OCI-LY3 (cell line): Measurements from ENCODE around the gene BTG1.
"Not testable (repeated sequence)": the region's sequence is repeated elsewhere in the genome, so short reads cannot be mapped to it uniquely, and the experiment has no call there.

Source experiments
- H2AFZ ChIP-seq: fragments of 200-600, 300-600 bp; shearing (Covaris generic); 2 replicates; pipeline ENCODE4 v1.6.0; 2014; ENCODE audit warnings: antibody characterized with exemption, low read depth, low read length
- H3K27ac ChIP-seq: fragments of 200-600, 300-600 bp; sonication (generic); 2 replicates; pipeline ENCODE4 v1.5.1; 2014; ENCODE audit warnings: mild to moderate bottlenecking, low read length, moderate library complexity, mixed read lengths
- H3K27me3 ChIP-seq: fragments of 200-600, 300-600 bp; sonication (generic); 2 replicates; pipeline ENCODE4 v1.6.1; 2014; ENCODE audit warnings: low read depth, low read length, mixed read lengths
- H3K36me3 ChIP-seq: fragments of 200-600, 300-600 bp; sonication (generic); replicated peaks from 2 replicates; pipeline ENCODE3; 2014; ENCODE audit warnings: low read depth, low read length, mixed read lengths
- H3K4me1 ChIP-seq: fragments of 300-600, 200-600 bp; sonication (generic); 2 replicates; pipeline ENCODE4 v1.6.1; 2014; ENCODE audit warnings: low read length, mixed read lengths
- H3K4me2 ChIP-seq: fragments of 200-600, 300-600 bp; sonication (generic); 2 replicates; pipeline ENCODE4 v1.6.1; 2014; ENCODE audit warnings: low read length, mixed read lengths
- H3K4me3 ChIP-seq: fragments of 300-600, 200-600 bp; sonication (generic); 2 replicates; pipeline ENCODE4 v1.5.1; 2014; ENCODE audit warnings: antibody characterized with exemption, mild to moderate bottlenecking, low read length, moderate library complexity
- H3K79me2 ChIP-seq: fragments of 300-600, 200-600 bp; shearing (Covaris generic); 2 replicates; pipeline ENCODE4 v1.6.1; 2014; ENCODE audit warnings: mild to moderate bottlenecking, low read length, mixed read lengths
- H3K9ac ChIP-seq: fragments of 300-600, 200-600 bp; shearing (Covaris generic); 2 replicates; pipeline ENCODE4 v1.6.0; 2014; ENCODE audit warnings: mild to moderate bottlenecking, low read length, moderate library complexity
- H3K9me3 ChIP-seq: fragments of 200-600, 300-600 bp; shearing (Covaris generic); 2 replicates; pipeline ENCODE4 v1.6.1; 2014; ENCODE audit warnings: low read length, mixed read lengths; ENCODE audit not compliant: insufficient read depth
- H4K20me1 ChIP-seq: fragments of 200-600, 300-600 bp; sonication (generic); 2 replicates; pipeline ENCODE4 v1.6.1; 2016; ENCODE audit warnings: low read length, mixed read lengths; ENCODE audit not compliant: insufficient read depth
- CTCF ChIP-seq: fragments of 200-600, 300-600 bp; sonication (generic); IDR thresholded peaks from 2 replicates; pipeline ENCODE4 v1.5.1; 2014; ENCODE audit warnings: antibody characterized with exemption, low read length, low read depth
- EZH2phosphoT487 ChIP-seq: fragments of 200-600 bp; shearing (Covaris generic); IDR thresholded peaks from 2 replicates; pipeline ENCODE4 v1.6.1; 2018; ENCODE audit warnings: antibody characterized with exemption, mixed run types, low read depth

BTG1 gene

GRCh38 chr12:92138144-92138543 is 7.5 kb downstream of the BTG1 start:
- peak overlapping the region; percentile 96 for H3K9ac ChIP-seq
- H4K20me1 ChIP-seq, result peaks cover 99% of the 10 kb centered on the region
- no peaks in the 10 kb centered on the region for H3K27me3 ChIP-seq
- peak overlapping the region; percentile 93 for H3K4me2 ChIP-seq
- H3K27ac ChIP-seq, result peak overlapping the region; percentile 86
- no peak overlapping the region for H2AFZ ChIP-seq
- TF ChIP-seq EZH2phosphoT487 (no peak), CTCF (no peak)
- peaks cover 100% of the 10 kb centered on the region for H3K79me2 ChIP-seq
- H3K9me3 ChIP-seq, result no peaks in the 10 kb centered on the region
- peaks cover 69% of the 10 kb centered on the region for H3K4me1 ChIP-seq
- peak overlapping the region; percentile 96 for H3K4me3 ChIP-seq
- peaks cover 67% of the 10 kb centered on the region for H3K36me3 ChIP-seq

GRCh38 chr12:92136965-92137721 is 8.5 kb downstream of the BTG1 start:
- H3K79me2 ChIP-seq, result peaks cover 100% of the 10 kb centered on the region
- no peaks in the 10 kb centered on the region for H3K9me3 ChIP-seq
- H3K9ac ChIP-seq, result peak overlapping the region; percentile 96
- H3K4me2 ChIP-seq, result peak overlapping the region; percentile 93
- peaks cover 79% of the 10 kb centered on the region for H3K4me1 ChIP-seq
- no peak overlapping the region for H2AFZ ChIP-seq
- H3K27ac ChIP-seq, result peak overlapping the region; percentile 86
- peak overlapping the region; percentile 96 for H3K4me3 ChIP-seq
- H3K36me3 ChIP-seq, result peaks cover 64% of the 10 kb centered on the region
- H4K20me1 ChIP-seq, result peaks cover 99% of the 10 kb centered on the region
- TF ChIP-seq CTCF, result no peak
- TF ChIP-seq EZH2phosphoT487, result no peak
- H3K27me3 ChIP-seq, result no peaks in the 10 kb centered on the region

- Histone ChIP-seq H3K9ac (peak overlapping the region; percentile 96), H3K36me3 (peaks cover 59% of the 10 kb centered on the region), H3K79me2 (peaks cover 100% of the 10 kb centered on the region), H3K4me3 (peak overlapping the region; percentile 96), H3K27me3 (no peaks in the 10 kb centered on the region), H3K9me3 (no peaks in the 10 kb centered on the region), H4K20me1 (peaks cover 97% of the 10 kb centered on the region), H3K4me1 (peaks cover 83% of the 10 kb centered on the region), H2AFZ (no peak overlapping the region), H3K4me2 (peak overlapping the region; percentile 93), H3K27ac (peak overlapping the region; percentile 86)
- TF ChIP-seq CTCF, result no peak
- no peak for TF ChIP-seq EZH2phosphoT487
Observed at GRCh38 chr12:92136026-92136730, 9.5 kb downstream of the BTG1 start.

GRCh38 chr12:92135541-92135940 is 10.1 kb downstream of the BTG1 start:
- H3K9me3 ChIP-seq, H2AFZ ChIP-seq, H3K27me3 ChIP-seq: not testable (repeated sequence)
- Histone ChIP-seq H3K27ac (peak overlapping the region; percentile 86), H4K20me1 (peaks cover 95% of the 10 kb centered on the region), H3K9ac (peak overlapping the region; percentile 96), H3K79me2 (peaks cover 100% of the 10 kb centered on the region), H3K4me3 (peak overlapping the region; percentile 96), H3K4me2 (peak overlapping the region; percentile 93), H3K36me3 (peaks cover 56% of the 10 kb centered on the region), H3K4me1 (peaks cover 83% of the 10 kb centered on the region)
